ENCODE measurements around the gene PDE4B. TPM values are rescaled to one million over a fixed set of nuclear protein-coding genes. Genes with fewer than 3 reads are reported as not detected.

Gene PDE4B
- total RNA-seq, 1 experiment from 2014 or later, result 5.5 TPM

DNA sequence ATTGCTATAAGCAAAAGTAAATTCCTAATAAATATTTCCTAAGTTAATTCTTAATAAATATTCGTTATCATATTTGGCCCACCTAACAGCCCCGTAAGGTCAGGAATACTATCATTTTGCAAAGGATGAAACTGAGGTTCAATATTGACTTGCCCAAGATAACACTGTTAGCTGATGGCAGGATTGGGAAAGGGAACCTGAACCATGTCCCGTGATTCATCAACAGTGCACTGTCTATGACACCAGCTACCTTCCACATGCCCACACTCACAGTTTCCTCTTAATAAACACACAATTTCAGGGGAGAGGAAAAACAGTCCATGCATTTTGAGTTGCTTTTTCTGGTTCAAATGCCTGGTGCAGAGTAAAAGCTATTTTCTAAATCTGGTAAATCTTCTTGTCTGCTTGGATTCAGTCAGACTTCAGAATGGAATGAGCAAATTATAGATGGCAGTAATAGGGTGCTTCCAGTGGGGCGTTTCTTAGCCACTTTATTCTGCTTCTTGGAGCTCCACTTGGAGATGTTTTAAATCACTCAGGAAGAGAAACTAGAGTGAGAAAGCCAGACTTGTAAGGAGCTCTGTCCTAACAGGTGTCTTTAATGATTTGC is 354.6 kb downstream of the PDE4B start:
- H3K36me3 ChIP-seq (ENCODE audit: insufficient read depth, low read length), result no peaks in the 10 kb centered on the region
- H4K20me1 ChIP-seq (ENCODE audit: insufficient read depth, low read depth, low read length), result no peaks in the 10 kb centered on the region
- no peak overlapping the region for H2AFZ ChIP-seq (ENCODE audit: low read length)
- no peak for DNase-seq
- no peak overlapping the region for H3K9ac ChIP-seq (ENCODE audit: low read length)
- no peaks in the 10 kb centered on the region for H3K27me3 ChIP-seq (ENCODE audit: low read length)
- no peaks in the 10 kb centered on the region for H3K9me2 ChIP-seq (replicated peaks; ENCODE audit: insufficient read depth, low read length)
- H3K79me2 ChIP-seq (ENCODE audit: low read length), result no peaks in the 10 kb centered on the region
- H3K4me2 ChIP-seq (ENCODE audit: low read depth, low read length, poor library complexity, severe bottlenecking), result no peak overlapping the region
- H3K4me3 ChIP-seq (ENCODE audit: low read length), result no peak overlapping the region
- no peak overlapping the region for H3K27ac ChIP-seq (ENCODE audit: low read length)
- peaks cover 1% of the 10 kb centered on the region; the same call in 1 of the 2 replicates for H3K4me1 ChIP-seq (ENCODE audit: low read length)
- H3K9me3 ChIP-seq (ENCODE audit: low read length), result no peaks in the 10 kb centered on the region

DNA sequence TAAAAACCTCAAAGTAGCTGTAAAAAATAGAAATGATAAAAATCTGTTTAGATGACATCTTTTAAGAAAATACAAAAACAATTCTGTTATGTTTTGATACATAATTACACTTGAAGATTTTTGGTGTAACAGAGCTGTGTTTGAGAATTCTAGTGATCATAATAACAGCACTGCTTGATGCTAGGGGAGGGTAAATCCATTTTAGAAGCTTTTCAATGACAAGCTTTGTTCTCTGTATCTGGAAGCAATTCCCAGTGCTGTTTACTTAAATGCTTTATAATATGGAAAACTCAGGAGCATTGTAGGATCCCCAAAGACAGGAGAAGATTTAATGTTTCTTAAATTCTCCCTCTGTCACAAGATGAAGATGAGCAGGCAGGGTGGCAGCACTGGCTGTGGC is 359.3 kb downstream of the PDE4B start:
- H3K79me2 ChIP-seq (ENCODE audit: low read length), result no peaks in the 10 kb centered on the region
- H3K4me3 ChIP-seq (ENCODE audit: low read length), result no peak overlapping the region
- H3K27me3 ChIP-seq (ENCODE audit: low read length), result no peaks in the 10 kb centered on the region
- H3K4me1 ChIP-seq (ENCODE audit: low read length), result no peaks in the 10 kb centered on the region
- H3K4me2 ChIP-seq (ENCODE audit: low read depth, low read length, poor library complexity, severe bottlenecking), result no peak overlapping the region
- H3K9ac ChIP-seq (ENCODE audit: low read length), result no peak overlapping the region
- H2AFZ ChIP-seq (ENCODE audit: low read length), result no peak overlapping the region
- H3K9me2 ChIP-seq (replicated peaks; ENCODE audit: insufficient read depth, low read length), result no peaks in the 10 kb centered on the region
- no peaks in the 10 kb centered on the region for H3K36me3 ChIP-seq (ENCODE audit: insufficient read depth, low read length)
- no peak for DNase-seq
- no peaks in the 10 kb centered on the region for H4K20me1 ChIP-seq (ENCODE audit: insufficient read depth, low read depth, low read length)
- H3K27ac ChIP-seq (ENCODE audit: low read length), result no peak overlapping the region
- no peaks in the 10 kb centered on the region for H3K9me3 ChIP-seq (ENCODE audit: low read length)

DNA sequence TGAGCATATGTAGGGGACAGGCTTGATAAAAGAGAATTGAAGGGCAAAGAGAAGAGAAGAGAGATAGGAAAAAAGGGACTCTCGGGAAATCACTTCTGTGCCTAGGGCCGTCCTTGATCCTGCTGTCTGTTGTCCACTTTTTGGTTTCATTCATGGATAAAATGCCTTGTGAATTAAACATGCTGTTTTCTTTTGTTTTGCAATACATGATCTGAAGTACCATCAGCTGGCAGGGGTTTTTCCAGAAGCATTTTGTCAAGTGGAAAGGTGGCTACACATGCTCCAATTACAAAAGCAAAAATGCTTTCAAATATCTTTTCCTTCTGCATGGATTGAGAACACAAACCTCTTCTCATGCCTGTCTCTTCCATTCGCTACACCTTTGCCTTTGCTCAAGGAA is 361.7 kb downstream of the PDE4B start:
- Histone ChIP-seq H3K9me2 (replicated peaks; ENCODE audit: insufficient read depth, low read length) (no peaks in the 10 kb centered on the region), H3K79me2 (ENCODE audit: low read length) (no peaks in the 10 kb centered on the region), H3K4me1 (ENCODE audit: low read length) (peaks cover 9% of the 10 kb centered on the region), H3K36me3 (ENCODE audit: insufficient read depth, low read length) (no peaks in the 10 kb centered on the region), H2AFZ (ENCODE audit: low read length) (no peak overlapping the region), H3K27me3 (ENCODE audit: low read length) (no peaks in the 10 kb centered on the region), H4K20me1 (ENCODE audit: insufficient read depth, low read depth, low read length) (no peaks in the 10 kb centered on the region), H3K9ac (ENCODE audit: low read length) (no peak overlapping the region), H3K9me3 (ENCODE audit: low read length) (no peaks in the 10 kb centered on the region), H3K27ac (ENCODE audit: low read length) (no peak overlapping the region), H3K4me2 (ENCODE audit: low read depth, low read length, poor library complexity, severe bottlenecking) (no peak overlapping the region), H3K4me3 (ENCODE audit: low read length) (no peak overlapping the region)
- DNase-seq, result no peak

DNA sequence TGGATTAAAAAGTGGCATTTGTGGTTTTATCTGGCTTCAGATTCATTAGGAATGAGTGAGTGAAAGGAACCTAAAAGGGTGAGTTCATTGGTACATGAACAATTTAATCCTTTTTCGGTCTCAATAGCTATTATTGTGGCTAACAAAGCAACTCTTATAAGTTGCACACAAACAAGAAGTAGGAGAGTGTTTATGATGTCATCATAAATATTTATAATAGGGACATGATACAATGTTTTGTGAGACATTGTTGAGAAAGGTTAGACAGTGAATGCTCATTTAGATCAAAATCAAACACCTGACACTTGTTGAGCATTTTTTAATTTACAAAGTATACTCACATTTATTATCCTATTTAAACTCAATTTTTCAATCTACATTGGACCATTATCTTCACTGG is 363.4 kb downstream of the PDE4B start:
- DNase-seq, result no peak
- H3K9me2 ChIP-seq (replicated peaks; ENCODE audit: insufficient read depth, low read length), result no peaks in the 10 kb centered on the region
- no peaks in the 10 kb centered on the region for H3K9me3 ChIP-seq (ENCODE audit: low read length)
- no peak overlapping the region for H3K9ac ChIP-seq (ENCODE audit: low read length)
- no peaks in the 10 kb centered on the region for H3K36me3 ChIP-seq (ENCODE audit: insufficient read depth, low read length)
- H3K4me3 ChIP-seq (ENCODE audit: low read length), result no peak overlapping the region
- no peaks in the 10 kb centered on the region for H3K27me3 ChIP-seq (ENCODE audit: low read length)
- no peaks in the 10 kb centered on the region for H4K20me1 ChIP-seq (ENCODE audit: insufficient read depth, low read depth, low read length)
- H3K79me2 ChIP-seq (ENCODE audit: low read length), result no peaks in the 10 kb centered on the region
- H3K27ac ChIP-seq (ENCODE audit: low read length), result no peak overlapping the region
- no peak overlapping the region for H2AFZ ChIP-seq (ENCODE audit: low read length)
- no peak overlapping the region for H3K4me2 ChIP-seq (ENCODE audit: low read depth, low read length, poor library complexity, severe bottlenecking)
- H3K4me1 ChIP-seq (ENCODE audit: low read length), result peaks cover 9% of the 10 kb centered on the region

DNA sequence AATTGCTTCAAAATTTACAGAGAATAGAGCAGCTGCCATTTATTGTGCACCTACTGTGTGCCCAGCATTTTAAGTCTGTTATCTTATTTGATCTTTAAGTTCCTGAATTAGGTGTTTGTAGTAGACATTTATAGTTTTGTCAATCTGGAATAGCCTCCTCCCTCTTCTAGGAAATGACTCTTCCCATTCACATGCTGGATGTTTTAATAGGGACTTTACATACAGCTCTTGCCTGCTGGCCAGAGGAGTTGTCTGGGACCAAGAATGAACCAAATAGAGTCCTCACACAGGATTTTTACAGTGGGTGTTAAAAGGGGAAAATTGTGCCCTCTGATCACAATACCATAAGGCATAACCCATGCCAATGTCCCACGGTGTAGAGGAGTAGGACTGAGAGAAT is 367.1 kb downstream of the PDE4B start:
- Histone ChIP-seq H3K27ac (ENCODE audit: low read length) (no peak overlapping the region), H3K4me2 (ENCODE audit: low read depth, low read length, poor library complexity, severe bottlenecking) (no peak overlapping the region), H4K20me1 (ENCODE audit: insufficient read depth, low read depth, low read length) (no peaks in the 10 kb centered on the region), H3K4me3 (ENCODE audit: low read length) (no peak overlapping the region), H3K36me3 (ENCODE audit: insufficient read depth, low read length) (no peaks in the 10 kb centered on the region), H2AFZ (ENCODE audit: low read length) (no peak overlapping the region), H3K9me2 (replicated peaks; ENCODE audit: insufficient read depth, low read length) (no peaks in the 10 kb centered on the region), H3K27me3 (ENCODE audit: low read length) (no peaks in the 10 kb centered on the region), H3K4me1 (ENCODE audit: low read length) (peaks cover 9% of the 10 kb centered on the region), H3K9me3 (ENCODE audit: low read length) (no peaks in the 10 kb centered on the region), H3K79me2 (ENCODE audit: low read length) (no peaks in the 10 kb centered on the region), H3K9ac (ENCODE audit: low read length) (no peak overlapping the region)
- DNase-seq, result no peak

DNA sequence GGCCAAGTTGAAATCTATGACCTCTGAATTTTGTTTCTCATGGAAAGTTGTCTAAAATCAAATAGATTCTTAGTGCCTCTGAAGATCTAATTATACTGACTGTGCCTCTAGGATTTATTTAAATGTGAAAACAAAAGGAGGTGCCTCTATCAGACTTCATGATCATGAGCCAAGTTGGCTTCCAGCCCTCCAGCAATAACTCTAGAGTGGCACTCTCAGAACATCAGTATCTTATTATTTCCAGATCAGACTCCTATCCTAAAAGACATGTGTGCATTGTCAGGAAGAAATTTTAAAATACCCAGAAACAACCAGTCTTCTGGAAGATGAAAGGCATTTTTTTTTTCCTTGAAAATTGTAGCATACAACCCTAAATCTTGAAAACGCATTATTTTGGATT is 368.0 kb downstream of the PDE4B start:
- peaks cover 9% of the 10 kb centered on the region for H3K4me1 ChIP-seq (ENCODE audit: low read length)
- H3K9me2 ChIP-seq (replicated peaks; ENCODE audit: insufficient read depth, low read length), result no peaks in the 10 kb centered on the region
- no peak overlapping the region for H3K4me3 ChIP-seq (ENCODE audit: low read length)
- H3K9ac ChIP-seq (ENCODE audit: low read length), result no peak overlapping the region
- H2AFZ ChIP-seq (ENCODE audit: low read length), result no peak overlapping the region
- H3K27me3 ChIP-seq (ENCODE audit: low read length), result no peaks in the 10 kb centered on the region
- no peaks in the 10 kb centered on the region for H4K20me1 ChIP-seq (ENCODE audit: insufficient read depth, low read depth, low read length)
- no peaks in the 10 kb centered on the region for H3K9me3 ChIP-seq (ENCODE audit: low read length)
- no peaks in the 10 kb centered on the region for H3K36me3 ChIP-seq (ENCODE audit: insufficient read depth, low read length)
- H3K27ac ChIP-seq (ENCODE audit: low read length), result no peak overlapping the region
- no peak overlapping the region for H3K4me2 ChIP-seq (ENCODE audit: low read depth, low read length, poor library complexity, severe bottlenecking)
- DNase-seq, result no peak
- H3K79me2 ChIP-seq (ENCODE audit: low read length), result no peaks in the 10 kb centered on the region

DNA sequence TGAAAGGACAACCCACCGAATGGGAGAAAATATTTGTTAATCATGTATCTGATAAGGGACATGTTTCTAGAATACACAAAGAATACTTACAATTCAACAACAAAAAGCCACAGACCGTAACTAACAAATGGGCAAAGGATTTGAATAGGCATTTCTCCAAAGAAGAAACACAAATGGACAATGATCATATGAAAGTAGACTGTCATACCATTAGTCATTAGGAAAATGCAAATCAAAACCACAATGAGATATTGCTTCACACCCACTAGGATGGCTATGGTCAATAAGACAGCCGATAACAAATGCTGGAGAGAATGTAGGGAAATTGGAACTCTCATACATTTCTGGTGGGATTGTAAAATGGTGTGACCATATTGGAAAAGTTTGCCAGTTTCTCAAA is 374.1 kb downstream of the PDE4B start:
- no peak overlapping the region for H3K27ac ChIP-seq (ENCODE audit: low read length)
- no peaks in the 10 kb centered on the region for H3K4me1 ChIP-seq (ENCODE audit: low read length)
- H3K9ac ChIP-seq (ENCODE audit: low read length), result no peak overlapping the region
- H2AFZ ChIP-seq (ENCODE audit: low read length), result no peak overlapping the region
- no peak for DNase-seq
- H3K4me2 ChIP-seq (ENCODE audit: low read depth, low read length, poor library complexity, severe bottlenecking), result no peak overlapping the region
- no peaks in the 10 kb centered on the region for H3K9me2 ChIP-seq (replicated peaks; ENCODE audit: insufficient read depth, low read length)
- no peaks in the 10 kb centered on the region for H3K36me3 ChIP-seq (ENCODE audit: insufficient read depth, low read length)
- H3K79me2 ChIP-seq (ENCODE audit: low read length), result no peaks in the 10 kb centered on the region
- H4K20me1 ChIP-seq (ENCODE audit: insufficient read depth, low read depth, low read length), result no peaks in the 10 kb centered on the region
- H3K27me3 ChIP-seq (ENCODE audit: low read length), result no peaks in the 10 kb centered on the region
- no peak overlapping the region for H3K4me3 ChIP-seq (ENCODE audit: low read length)
- H3K9me3 ChIP-seq (ENCODE audit: low read length), result no peaks in the 10 kb centered on the region

DNA sequence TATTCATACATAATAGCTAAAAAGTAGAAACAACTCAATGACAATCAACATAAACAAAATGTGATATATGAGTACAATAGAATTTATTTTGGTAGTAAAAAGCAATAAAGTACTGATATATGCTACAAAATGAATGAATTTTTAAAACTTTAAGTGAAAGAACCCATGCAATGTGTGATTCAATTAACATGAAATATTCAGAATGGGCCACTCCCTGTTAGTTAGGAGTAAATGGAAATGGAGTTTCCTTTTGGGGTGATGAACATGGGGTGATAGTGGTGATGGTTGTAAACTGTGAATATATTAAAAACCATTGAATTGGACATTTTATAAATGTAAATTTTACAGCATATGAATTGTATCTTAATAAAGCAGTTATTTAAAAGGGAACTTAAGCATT is 374.6 kb downstream of the PDE4B start:
- Histone ChIP-seq H3K4me2 (ENCODE audit: low read depth, low read length, poor library complexity, severe bottlenecking) (no peak overlapping the region), H3K27ac (ENCODE audit: low read length) (no peak overlapping the region), H3K9me3 (ENCODE audit: low read length) (no peaks in the 10 kb centered on the region), H3K27me3 (ENCODE audit: low read length) (no peaks in the 10 kb centered on the region), H2AFZ (ENCODE audit: low read length) (no peak overlapping the region), H3K9me2 (replicated peaks; ENCODE audit: insufficient read depth, low read length) (no peaks in the 10 kb centered on the region), H4K20me1 (ENCODE audit: insufficient read depth, low read depth, low read length) (no peaks in the 10 kb centered on the region), H3K79me2 (ENCODE audit: low read length) (no peaks in the 10 kb centered on the region), H3K4me3 (ENCODE audit: low read length) (no peak overlapping the region), H3K36me3 (ENCODE audit: insufficient read depth, low read length) (no peaks in the 10 kb centered on the region), H3K9ac (ENCODE audit: low read length) (no peak overlapping the region), H3K4me1 (ENCODE audit: low read length) (no peaks in the 10 kb centered on the region)
- no peak for DNase-seq

DNA sequence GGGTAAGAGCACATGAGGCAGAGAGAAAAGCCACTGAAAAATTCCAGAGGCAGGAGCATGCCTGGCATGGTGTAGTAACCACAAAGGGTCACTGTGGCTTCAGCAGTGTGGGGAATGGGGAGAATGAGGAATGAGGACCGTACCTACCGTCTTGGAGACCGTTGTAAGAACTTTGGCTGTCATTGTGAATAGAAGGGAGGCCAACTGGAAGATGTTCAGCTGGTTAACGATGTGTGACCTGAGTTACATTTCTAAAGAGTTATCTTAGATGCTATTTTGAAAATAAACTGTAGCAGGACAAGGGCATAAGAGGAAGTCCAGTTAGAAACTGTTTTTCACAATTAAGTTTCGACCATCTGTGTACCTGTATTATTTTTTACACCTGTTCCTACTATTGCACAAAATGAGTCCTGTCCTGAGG is 375.8 kb downstream of the PDE4B start:
- Histone ChIP-seq H3K9me2 (replicated peaks; ENCODE audit: insufficient read depth, low read length) (no peaks in the 10 kb centered on the region), H3K4me3 (ENCODE audit: low read length) (no peak overlapping the region), H3K9me3 (ENCODE audit: low read length) (no peaks in the 10 kb centered on the region), H4K20me1 (ENCODE audit: insufficient read depth, low read depth, low read length) (no peaks in the 10 kb centered on the region), H3K27ac (ENCODE audit: low read length) (no peak overlapping the region), H3K79me2 (ENCODE audit: low read length) (no peaks in the 10 kb centered on the region), H3K4me1 (ENCODE audit: low read length) (no peaks in the 10 kb centered on the region), H3K36me3 (ENCODE audit: insufficient read depth, low read length) (no peaks in the 10 kb centered on the region), H3K4me2 (ENCODE audit: low read depth, low read length, poor library complexity, severe bottlenecking) (no peak overlapping the region), H2AFZ (ENCODE audit: low read length) (no peak overlapping the region), H3K9ac (ENCODE audit: low read length) (no peak overlapping the region), H3K27me3 (ENCODE audit: low read length) (no peaks in the 10 kb centered on the region)
- no peak for DNase-seq
